Kidney (tissue), 14 donors: ENCODE data around the gene PPARGC1A. TPM values are rescaled to one million over a fixed set of nuclear protein-coding genes. Genes with fewer than 3 reads are reported as not detected.
A peak's percentile ranks its signal among the peaks of the same experiment; 100 is the strongest.

Experiments
- DNase-seq, 5 donors: peaks; one replicate each; pipeline ENCODE4 v3.0.0-alpha.2; 2013 to 2020
- FAIRE-seq: peaks from 2 replicates; lab custom pipeline; 2012; peaks lifted over from hg19 to GRCh38; lab: Jason Lieb, UNC
- H3K27ac ChIP-seq, 2 donors: one replicate each; pipeline ENCODE4 v1.7.0; 2013; ENCODE audit warnings: low read depth in 2 of 2, low read length in 2 of 2, inconsistent platforms in 1 of 2
- H3K27me3 ChIP-seq: one replicate; pipeline ENCODE4 v1.7.1; 2013; ENCODE audit warnings: low read length, inconsistent platforms; ENCODE audit not compliant: control insufficient read depth, insufficient read depth
- H3K36me3 ChIP-seq, 3 donors: one replicate each; pipeline versions ENCODE4 v1.7.0 to v1.7.1; 2013; ENCODE audit warnings: low read length in 3 of 3, control low read depth in 1 of 3, inconsistent platforms in 1 of 3; ENCODE audit not compliant: insufficient read depth in 3 of 3, control insufficient read depth in 2 of 3
- H3K4me1 ChIP-seq, 3 donors: one replicate each; pipeline versions ENCODE4 v1.7.0 to v1.7.1; 2013; ENCODE audit warnings: low read length in 3 of 3, inconsistent platforms in 1 of 3, low read depth in 1 of 3; ENCODE audit not compliant: control insufficient read depth in 2 of 3, insufficient read depth in 2 of 3
- H3K4me3 ChIP-seq, 3 donors: one replicate each; pipeline versions ENCODE4 v1.7.0 to v1.8.1; 2013; ENCODE audit warnings: low read length in 3 of 3, control low read depth in 1 of 3, inconsistent platforms in 1 of 3
- H3K9ac ChIP-seq, 3 donors: one replicate each; pipeline versions ENCODE4 v1.7.0 to v1.7.1; 2013; ENCODE audit warnings: low read length in 3 of 3, control low read depth in 1 of 3, inconsistent platforms in 1 of 3
- H3K9me3 ChIP-seq, 3 donors: one replicate each; pipeline versions ENCODE4 v1.7.0 to v1.7.1; 2013; ENCODE audit warnings: low read length in 3 of 3, control low read depth in 1 of 3, inconsistent platforms in 1 of 3; ENCODE audit not compliant: control insufficient read depth in 2 of 3, insufficient read depth in 1 of 3
- CTCF ChIP-seq: IDR thresholded peaks from 3 replicates; pipeline ENCODE4 v1.5.1; 2012; ENCODE audit warnings: mild to moderate bottlenecking, moderate library complexity, borderline replicate concordance; ENCODE audit not compliant: insufficient read depth; ENCODE audit errors: extremely low read depth
- intact Hi-C: fragments of 100-400 bp; cut with DNase I; formaldehyde crosslinking; loops from one replicate; pipeline ENCODE4 v1.11.1; 2022
- polyA plus RNA-seq: library from polyadenylated mRNA; stranded (reverse); fragments of 350-450 nt; fragmentation: Illumina TruSeq; extraction: RNeasy Lipid Tissue Mini Kit (QIAGEN cat#74804); gene quantifications from one replicate; pipeline ENCODE4 v1.2.3, GENCODE V29; 2014; ENCODE audit warnings: low read depth, low replicate concordance; ENCODE audit not compliant: insufficient read depth
- total RNA-seq: library from RNA; stranded (reverse); fragmentation: NEBNext Ultra II Directional; extraction: Animal tissue kit (Norgen Biotek cat#: 25700); gene quantifications from one replicate; pipeline ENCODE4 v1.2.1, GENCODE V29; 2021
- donor health status: control.
- donor health status: control.
- donor health status: control.
- donor health status: control.
- donor health status: control.
- donor health status: DM: yes; HTN: yes; CAD: no.
- donor health status: Normal renal cell carcinoma (clear cell type).

The PPARGC1A gene
- total and polyA plus RNA-seq, 2 donors from 2014 or later: 22.8 to 80.8 TPM

- peaks cover 0 to 55% (median 22%) of the 10 kb centered on the region in 3 donors for H3K4me1 ChIP-seq
- peak overlapping the region in 1 of 3 donors; percentile 17 for H3K9ac ChIP-seq
- H3K27ac ChIP-seq: peak overlapping the region in 1 of 2 donors; percentile 35
- DNase-seq (no peak), FAIRE-seq (no peak)
- no peak overlapping the region for H3K4me3 ChIP-seq
- no peak for TF ChIP-seq CTCF
- intact Hi-C loops: no loop called here
- no peaks in the 10 kb centered on the region for H3K9me3 ChIP-seq
- no peaks in the 10 kb centered on the region for H3K27me3 ChIP-seq
- H3K36me3 ChIP-seq: peaks cover 0 to 3% (median 0%) of the 10 kb centered on the region in 3 donors
Observed at GRCh38 chr4:23871426-23871825, 18.4 kb downstream of the PPARGC1A start.

- DNase-seq (no peak), FAIRE-seq (no peak)
- peaks cover 0 to 31% (median 17%) of the 10 kb centered on the region in 3 donors for H3K4me1 ChIP-seq
- H3K27me3 ChIP-seq: no peaks in the 10 kb centered on the region
- H3K9ac ChIP-seq: no peak overlapping the region
- no peak overlapping the region for H3K27ac ChIP-seq
- intact Hi-C loops: no loop called here
- no peaks in the 10 kb centered on the region for H3K36me3 ChIP-seq
- H3K9me3 ChIP-seq: no peaks in the 10 kb centered on the region
- no peak for TF ChIP-seq CTCF
- H3K4me3 ChIP-seq: no peak overlapping the region
Observed at GRCh38 chr4:23866450-23867075, 23.3 kb downstream of the PPARGC1A start.

GRCh38 chr4:23861897-23862296 is 27.9 kb downstream of the PPARGC1A start:
- Histone ChIP-seq H3K27me3 (no peaks in the 10 kb centered on the region), H3K9me3 (no peaks in the 10 kb centered on the region), H3K36me3 (peaks cover 0 to 3% (median 0%) of the 10 kb centered on the region in 3 donors), H3K27ac (peak overlapping the region in 1 of 2 donors; percentile 20), H3K4me3 (no peak overlapping the region), H3K9ac (no peak overlapping the region), H3K4me1 (peaks cover 0 to 26% (median 14%) of the 10 kb centered on the region in 3 donors)
- no peak for TF ChIP-seq CTCF
- FAIRE-seq: no peak
- intact Hi-C loops: no loop called here
- no peak for DNase-seq
